Measurements from ENCODE around the gene TBC1D20. TPM values are rescaled to one million over a fixed set of nuclear protein-coding genes. Genes with fewer than 3 reads are reported as not detected.
"Not testable (repeated sequence)": the region's sequence is repeated elsewhere in the genome, so short reads cannot be mapped to it uniquely, and the experiment has no call there.

The TBC1D20 gene
- total and polyA plus RNA-seq, 3 donors from 2014 or later = 43.5 to 52.6 (median 45.7) TPM

DNA sequence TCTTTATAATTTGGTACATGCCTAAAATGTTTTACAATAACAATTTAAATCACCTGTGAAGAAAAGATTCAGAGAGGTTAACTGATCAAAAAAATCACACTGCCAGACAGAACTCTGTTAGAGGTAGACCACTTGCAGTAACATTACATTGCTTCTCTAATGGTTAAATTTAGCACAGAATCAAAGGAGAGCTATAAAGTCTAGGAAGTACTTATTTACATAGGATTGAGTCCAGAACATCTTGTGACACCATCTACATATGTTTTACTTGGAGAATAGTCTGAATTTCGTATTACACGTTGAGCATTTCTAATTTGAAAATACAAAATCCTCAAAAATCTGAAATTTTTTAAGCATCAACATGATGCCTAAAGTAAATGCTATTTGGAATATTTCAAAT is 17.2 kb upstream of the TBC1D20 start:
- Histone ChIP-seq H3K27ac (no peak overlapping the region), H3K36me3 (ENCODE audit: low read depth, missing control alignments) (no peaks in the 10 kb centered on the region), H3K4me3 (no peak overlapping the region), H3K27me3 (no peaks in the 10 kb centered on the region), H3K4me1 (no peaks in the 10 kb centered on the region), H3K9me3 (no peaks in the 10 kb centered on the region)
- no peak for DNase-seq
- intact Hi-C loops (cut with DNase I; ENCODE audit: low total_unique reads) = no loop called here
- TF ChIP-seq, protein P1, sequence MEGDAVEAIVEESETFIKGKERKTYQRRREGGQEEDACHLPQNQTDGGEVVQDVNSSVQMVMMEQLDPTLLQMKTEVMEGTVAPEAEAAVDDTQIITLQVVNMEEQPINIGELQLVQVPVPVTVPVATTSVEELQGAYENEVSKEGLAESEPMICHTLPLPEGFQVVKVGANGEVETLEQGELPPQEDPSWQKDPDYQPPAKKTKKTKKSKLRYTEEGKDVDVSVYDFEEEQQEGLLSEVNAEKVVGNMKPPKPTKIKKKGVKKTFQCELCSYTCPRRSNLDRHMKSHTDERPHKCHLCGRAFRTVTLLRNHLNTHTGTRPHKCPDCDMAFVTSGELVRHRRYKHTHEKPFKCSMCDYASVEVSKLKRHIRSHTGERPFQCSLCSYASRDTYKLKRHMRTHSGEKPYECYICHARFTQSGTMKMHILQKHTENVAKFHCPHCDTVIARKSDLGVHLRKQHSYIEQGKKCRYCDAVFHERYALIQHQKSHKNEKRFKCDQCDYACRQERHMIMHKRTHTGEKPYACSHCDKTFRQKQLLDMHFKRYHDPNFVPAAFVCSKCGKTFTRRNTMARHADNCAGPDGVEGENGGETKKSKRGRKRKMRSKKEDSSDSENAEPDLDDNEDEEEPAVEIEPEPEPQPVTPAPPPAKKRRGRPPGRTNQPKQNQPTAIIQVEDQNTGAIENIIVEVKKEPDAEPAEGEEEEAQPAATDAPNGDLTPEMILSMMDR (IDR thresholded peaks at IDR 0.05) = no peak
- WGBS, 2 donors = 53 to 54% methylated on average over 2 of the region's 2 CpGs

DNA sequence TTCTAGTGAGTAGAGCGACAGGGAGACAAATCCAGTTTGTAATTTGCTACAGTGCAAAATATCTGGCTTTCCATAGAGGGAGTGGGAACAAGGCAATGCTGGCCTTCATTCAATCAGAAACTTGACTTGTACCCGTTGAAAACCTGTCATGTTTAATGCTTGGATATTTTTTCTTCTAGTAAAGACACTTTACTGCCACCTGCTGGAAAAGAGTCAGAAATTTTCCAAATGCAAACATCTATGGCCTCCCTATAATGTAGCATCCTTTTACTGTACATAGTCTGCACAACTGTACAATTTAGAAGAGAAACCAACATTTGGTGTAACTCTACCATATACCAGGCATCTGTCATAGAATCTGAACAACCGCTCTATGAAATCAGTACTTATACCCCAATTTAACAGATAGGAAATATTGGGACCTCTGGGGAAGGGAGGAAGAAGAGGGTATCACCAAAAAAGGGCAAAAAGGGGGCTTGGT is 16.7 kb upstream of the TBC1D20 start:
- peak; percentile 29 for DNase-seq
- Histone ChIP-seq H3K4me1 (no peaks in the 10 kb centered on the region), H3K27me3 (no peaks in the 10 kb centered on the region), H3K9me3 (no peaks in the 10 kb centered on the region), H3K36me3 (ENCODE audit: low read depth, missing control alignments) (no peaks in the 10 kb centered on the region), H3K27ac (no peak overlapping the region), H3K4me3 (no peak overlapping the region)
- 40 to 61% methylated on average over 3 of the region's 3 CpGs for WGBS, 2 donors
- intact Hi-C loops (cut with DNase I; ENCODE audit: low total_unique reads) = no loop called here
- TF ChIP-seq POLR2A (IDR thresholded peaks at IDR 0.05) = no peak
- TF ChIP-seq, protein P1 (IDR thresholded peaks at IDR 0.05) = peak in 2 of 3 experiments; percentile 47 to 61

DNA sequence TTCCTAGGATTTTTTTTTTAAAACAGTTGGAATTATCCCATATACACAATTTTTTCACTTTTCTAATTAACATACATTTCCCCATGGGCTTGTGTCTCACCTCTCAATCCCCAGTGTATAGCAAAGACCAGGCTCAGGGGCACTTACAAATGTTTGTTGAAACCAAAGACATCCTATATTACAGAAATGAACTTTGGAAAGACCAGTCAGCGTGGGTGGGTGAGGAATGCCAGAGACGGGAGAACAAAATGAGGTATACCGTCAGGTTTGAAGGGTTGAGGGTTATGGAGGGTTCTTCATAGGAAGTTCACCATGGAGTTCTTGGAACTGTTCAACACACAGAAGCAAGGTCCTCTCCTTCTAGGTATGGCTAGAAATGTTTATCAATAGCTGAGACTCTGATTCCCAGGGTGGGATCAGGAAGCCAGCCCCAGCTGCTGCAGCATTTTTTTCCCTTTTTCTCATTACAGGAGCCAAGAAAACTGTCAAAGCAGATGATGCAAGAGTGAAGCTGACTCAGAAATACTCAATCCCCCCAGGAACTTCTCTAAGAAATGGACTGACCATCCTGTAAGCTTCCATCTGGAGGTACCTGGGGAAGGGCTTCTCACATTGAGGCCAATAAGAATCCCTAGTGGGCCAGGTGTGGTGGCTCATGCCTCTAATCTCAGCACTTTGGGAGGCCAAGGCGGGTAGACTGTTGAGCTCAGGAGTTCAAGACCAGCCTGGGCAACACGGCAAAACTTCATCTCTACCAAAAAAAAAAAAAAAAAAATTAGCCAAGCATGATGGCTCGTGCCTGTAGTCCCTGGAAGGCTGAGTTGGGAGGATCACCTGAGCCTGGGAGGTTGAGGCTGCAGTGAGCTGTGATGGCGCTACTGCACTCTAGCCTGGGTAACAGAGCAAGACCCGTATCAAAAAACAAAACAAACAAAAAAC is 15.9 kb upstream of the TBC1D20 start:
- no peak for DNase-seq
- H3K27ac ChIP-seq = no peak overlapping the region
- no peaks in the 10 kb centered on the region for H3K9me3 ChIP-seq
- TF ChIP-seq POLR2A (IDR thresholded peaks at IDR 0.05) = no peak
- TF ChIP-seq, protein P1 (IDR thresholded peaks at IDR 0.05) = no peak
- 83 to 85% methylated on average over 8 of the region's 8 CpGs for WGBS, 2 donors
- no peaks in the 10 kb centered on the region for H3K4me1 ChIP-seq
- no peak overlapping the region for H3K4me3 ChIP-seq
- intact Hi-C loops (cut with DNase I; ENCODE audit: low total_unique reads) = no loop called here
- no peaks in the 10 kb centered on the region for H3K27me3 ChIP-seq
- H3K36me3 ChIP-seq (ENCODE audit: low read depth, missing control alignments) = no peaks in the 10 kb centered on the region

DNA sequence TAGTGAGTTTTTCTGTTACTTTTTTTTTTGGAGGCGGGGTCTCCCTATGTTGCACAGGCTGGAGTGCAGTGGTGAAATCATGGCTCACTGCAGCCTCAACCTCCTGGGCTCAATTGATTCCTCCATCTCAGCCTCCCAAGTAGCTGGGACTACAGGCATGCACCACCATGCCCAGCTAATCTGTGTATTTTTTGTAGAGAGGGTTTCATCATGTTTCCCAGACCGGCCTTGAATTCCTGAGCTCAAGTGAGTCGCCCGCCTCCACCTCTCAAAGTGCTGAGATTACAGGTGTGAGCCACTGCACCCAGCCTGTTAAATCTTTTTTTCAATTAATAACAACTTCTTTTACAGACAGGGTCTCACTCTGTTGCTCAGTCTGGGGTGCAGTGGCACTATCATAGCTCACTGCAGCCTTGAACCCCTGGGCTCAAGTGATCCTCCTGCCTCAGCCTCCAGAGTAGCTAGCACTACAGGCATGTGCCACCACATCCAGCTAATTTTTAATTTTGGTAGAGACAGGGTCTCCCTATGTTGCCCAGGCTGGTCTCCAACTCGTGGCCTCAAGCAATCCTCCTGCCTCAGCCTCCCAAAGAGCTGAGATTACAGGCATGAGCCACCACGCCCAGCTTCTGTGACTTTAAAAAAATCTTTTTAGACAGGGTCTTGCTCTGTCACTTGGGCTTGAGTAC is 14.4 kb upstream of the TBC1D20 start:
- H3K4me1 ChIP-seq; DNase-seq; H3K4me3 ChIP-seq; intact Hi-C loops (cut with DNase I; ENCODE audit: low total_unique reads); H3K9me3 ChIP-seq; H3K27ac ChIP-seq; H3K36me3 ChIP-seq (ENCODE audit: low read depth, missing control alignments); H3K27me3 ChIP-seq: not testable (repeated sequence)
- WGBS, 2 donors = 94 to 97% methylated on average over 6 of the region's 6 CpGs
